Measurements from ENCODE around the gene PDIK1L.

Gene PDIK1L

DNA sequence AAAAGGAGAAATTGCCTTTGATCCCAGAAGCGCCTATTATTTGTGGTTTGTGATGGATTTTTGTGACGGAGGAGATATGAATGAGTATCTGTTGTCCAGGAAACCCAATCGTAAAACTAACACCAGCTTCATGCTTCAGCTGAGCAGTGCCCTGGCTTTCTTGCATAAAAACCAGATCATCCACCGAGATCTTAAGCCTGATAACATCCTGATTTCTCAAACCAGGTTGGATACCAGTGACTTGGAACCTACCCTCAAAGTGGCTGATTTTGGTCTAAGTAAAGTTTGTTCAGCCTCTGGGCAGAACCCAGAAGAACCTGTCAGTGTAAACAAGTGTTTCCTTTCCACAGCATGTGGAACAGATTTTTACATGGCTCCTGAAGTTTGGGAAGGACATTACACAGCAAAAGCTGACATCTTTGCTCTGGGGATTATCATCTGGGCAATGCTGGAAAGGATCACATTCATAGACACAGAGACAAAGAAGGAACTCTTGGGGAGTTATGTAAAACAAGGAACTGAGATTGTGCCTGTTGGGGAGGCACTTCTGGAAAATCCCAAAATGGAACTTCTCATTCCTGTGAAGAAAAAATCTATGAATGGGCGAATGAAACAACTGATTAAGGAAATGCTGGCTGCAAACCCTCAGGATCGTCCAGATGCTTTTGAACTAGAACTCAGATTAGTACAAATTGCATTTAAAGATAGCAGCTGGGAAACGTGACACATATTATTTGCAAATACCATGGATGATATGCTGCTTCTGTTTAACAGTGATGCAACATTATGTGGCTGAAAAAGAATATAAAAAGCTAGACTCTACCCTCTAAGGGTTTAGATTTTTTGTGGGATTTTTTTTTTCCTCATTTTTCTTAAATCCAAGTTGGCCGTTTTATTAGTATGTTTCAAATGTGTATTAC is 10.5 kb downstream of the PDIK1L start:
- TF ChIP-seq REST (IDR thresholded peaks at IDR 0.05; ENCODE audit: insufficient read depth in 1 of 2, low read depth in 2 of 2, low read length in 2 of 2): no peak
- no peak for TF ChIP-seq SIN3A (IDR thresholded peaks at IDR 0.05; ENCODE audit: borderline replicate concordance, insufficient read depth, low read length)
- no peak for TF ChIP-seq FOXP2 (optimal IDR thresholded peaks at IDR 0.05; ENCODE audit: borderline replicate concordance, extremely low read depth, extremely low read length, insufficient read depth)
- no peak for TF ChIP-seq POLR2AphosphoS5 (IDR thresholded peaks at IDR 0.05; ENCODE audit: low read depth, low read length)
- no peak for TF ChIP-seq TAF1 (IDR thresholded peaks at IDR 0.05; ENCODE audit: borderline replicate concordance, insufficient read depth, low read length)

DNA sequence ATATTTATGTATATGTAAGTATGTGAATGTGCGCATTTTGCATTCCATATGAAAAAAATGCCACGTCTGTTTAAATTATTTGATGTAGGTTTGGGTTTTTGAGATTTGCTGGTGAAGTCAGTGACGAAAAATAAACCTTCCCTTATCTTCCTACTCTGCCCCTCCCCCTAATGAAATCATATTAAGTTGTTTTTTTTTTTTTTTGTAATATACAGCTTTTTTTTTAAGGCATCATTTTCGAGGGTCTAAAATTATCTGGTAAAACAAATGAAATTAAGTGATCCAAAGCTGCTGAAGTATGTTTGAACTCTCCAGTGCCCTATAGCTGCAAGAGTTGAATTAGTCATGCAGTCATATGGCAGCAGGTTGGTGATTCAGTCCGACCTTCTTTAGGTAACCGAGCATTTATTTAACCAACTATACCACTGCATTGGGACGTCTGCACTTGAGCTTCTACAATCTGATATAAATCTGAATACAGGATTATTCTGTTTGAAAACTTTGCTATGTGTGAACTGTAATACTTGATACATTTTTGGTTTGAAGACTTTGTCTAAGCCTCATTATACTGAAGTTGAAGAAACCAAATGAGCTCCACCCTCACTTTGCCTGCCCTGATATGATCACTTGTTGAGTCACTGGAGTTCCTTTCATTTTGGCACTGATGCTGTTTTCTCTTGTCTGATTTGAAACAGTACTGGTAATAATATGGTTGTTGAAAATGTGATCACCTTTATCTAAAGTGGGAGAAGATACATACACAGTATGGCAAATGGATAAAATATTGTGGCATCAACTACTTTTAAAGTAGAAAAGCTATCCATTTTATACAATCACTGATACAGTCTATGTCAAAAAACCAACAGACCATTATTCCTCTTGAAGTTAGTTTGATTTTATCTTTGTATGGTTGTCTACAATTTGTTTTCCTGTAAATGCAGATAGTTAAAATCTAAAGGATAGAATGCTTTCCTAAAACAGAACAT is 11.7 kb downstream of the PDIK1L start:
- TF ChIP-seq REST (IDR thresholded peaks at IDR 0.05; ENCODE audit: insufficient read depth in 1 of 2, low read depth in 2 of 2, low read length in 2 of 2) (no peak), POLR2AphosphoS5 (IDR thresholded peaks at IDR 0.05; ENCODE audit: low read depth, low read length) (no peak), SIN3A (IDR thresholded peaks at IDR 0.05; ENCODE audit: borderline replicate concordance, insufficient read depth, low read length) (no peak), FOXP2 (optimal IDR thresholded peaks at IDR 0.05; ENCODE audit: borderline replicate concordance, extremely low read depth, extremely low read length, insufficient read depth) (no peak), TAF1 (IDR thresholded peaks at IDR 0.05; ENCODE audit: borderline replicate concordance, insufficient read depth, low read length) (no peak)

- TF ChIP-seq TAF1 (IDR thresholded peaks at IDR 0.05; ENCODE audit: borderline replicate concordance, insufficient read depth, low read length) (no peak), SIN3A (IDR thresholded peaks at IDR 0.05; ENCODE audit: borderline replicate concordance, insufficient read depth, low read length) (no peak), REST (IDR thresholded peaks at IDR 0.05; ENCODE audit: insufficient read depth in 1 of 2, low read depth in 2 of 2, low read length in 2 of 2) (no peak), FOXP2 (optimal IDR thresholded peaks at IDR 0.05; ENCODE audit: borderline replicate concordance, extremely low read depth, extremely low read length, insufficient read depth) (no peak)
Observed at GRCh38 chr1:26124418-26125331, 13.1 kb downstream of the PDIK1L start.

DNA sequence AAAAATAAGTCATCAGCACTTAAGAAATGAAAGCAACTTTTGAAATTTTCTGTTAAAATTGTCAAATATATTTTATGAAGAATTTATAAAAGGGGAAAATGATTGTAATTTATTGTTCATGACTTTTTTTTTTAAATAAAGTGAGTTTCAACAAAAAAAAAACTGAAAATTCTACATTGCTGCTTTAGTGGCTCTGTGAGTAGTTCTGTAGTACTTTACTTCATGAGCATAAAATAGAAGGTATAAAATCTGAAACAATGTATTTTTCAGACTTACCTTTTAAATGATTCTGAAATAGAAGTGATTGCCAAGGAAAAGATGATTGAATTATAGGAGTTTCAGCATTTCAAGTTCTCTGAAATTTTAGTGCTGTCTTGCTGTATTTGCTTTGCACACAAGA is 13.8 kb downstream of the PDIK1L start:
- TF ChIP-seq REST (IDR thresholded peaks at IDR 0.05; ENCODE audit: insufficient read depth in 1 of 2, low read depth in 2 of 2, low read length in 2 of 2) (no peak), POLR2AphosphoS5 (IDR thresholded peaks at IDR 0.05; ENCODE audit: low read depth, low read length) (no peak), FOXP2 (optimal IDR thresholded peaks at IDR 0.05; ENCODE audit: borderline replicate concordance, extremely low read depth, extremely low read length, insufficient read depth) (no peak), TAF1 (IDR thresholded peaks at IDR 0.05; ENCODE audit: borderline replicate concordance, insufficient read depth, low read length) (no peak), SIN3A (IDR thresholded peaks at IDR 0.05; ENCODE audit: borderline replicate concordance, insufficient read depth, low read length) (no peak)
